Measurements from ENCODE around the gene GPA33.

DNA sequence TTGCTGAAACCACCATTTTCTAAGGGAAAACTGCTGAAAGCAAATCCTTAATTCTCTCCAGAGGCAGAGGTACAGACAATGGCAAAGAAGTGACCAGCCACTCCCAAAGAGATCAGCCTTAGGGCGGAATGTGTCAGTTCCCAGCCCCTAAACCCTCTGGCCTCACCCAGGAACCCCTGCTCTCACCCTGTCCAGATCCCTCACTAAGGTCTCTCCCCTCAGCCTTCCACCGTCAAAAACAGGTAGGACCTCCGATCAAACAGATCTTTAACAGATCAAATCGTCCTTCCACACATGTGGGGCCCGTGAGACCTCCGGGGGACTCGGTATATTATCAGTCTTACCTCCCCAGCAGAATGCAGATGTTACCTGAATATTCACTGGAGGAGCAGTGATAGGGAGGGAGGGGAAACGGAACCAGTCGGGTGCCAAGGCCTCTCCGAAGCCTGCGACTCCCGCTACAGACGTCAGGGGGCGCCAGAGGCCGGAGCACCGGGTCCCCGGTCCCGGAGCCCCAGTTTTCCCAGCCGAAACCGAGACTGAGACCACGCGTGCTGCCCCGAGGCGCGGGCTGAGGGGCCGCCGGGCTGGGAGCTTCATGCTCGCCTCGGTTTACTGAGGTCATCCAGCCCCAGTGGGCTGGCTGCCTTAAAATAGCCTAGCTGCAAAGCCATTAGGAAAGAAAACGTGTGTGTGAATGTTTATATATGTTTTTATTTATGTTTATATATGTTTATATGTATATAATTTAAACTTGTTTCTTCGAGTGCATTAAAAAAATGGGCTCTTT, 23.6 kb downstream of the GPA33 start:
- TF ChIP-seq, protein P1, sequence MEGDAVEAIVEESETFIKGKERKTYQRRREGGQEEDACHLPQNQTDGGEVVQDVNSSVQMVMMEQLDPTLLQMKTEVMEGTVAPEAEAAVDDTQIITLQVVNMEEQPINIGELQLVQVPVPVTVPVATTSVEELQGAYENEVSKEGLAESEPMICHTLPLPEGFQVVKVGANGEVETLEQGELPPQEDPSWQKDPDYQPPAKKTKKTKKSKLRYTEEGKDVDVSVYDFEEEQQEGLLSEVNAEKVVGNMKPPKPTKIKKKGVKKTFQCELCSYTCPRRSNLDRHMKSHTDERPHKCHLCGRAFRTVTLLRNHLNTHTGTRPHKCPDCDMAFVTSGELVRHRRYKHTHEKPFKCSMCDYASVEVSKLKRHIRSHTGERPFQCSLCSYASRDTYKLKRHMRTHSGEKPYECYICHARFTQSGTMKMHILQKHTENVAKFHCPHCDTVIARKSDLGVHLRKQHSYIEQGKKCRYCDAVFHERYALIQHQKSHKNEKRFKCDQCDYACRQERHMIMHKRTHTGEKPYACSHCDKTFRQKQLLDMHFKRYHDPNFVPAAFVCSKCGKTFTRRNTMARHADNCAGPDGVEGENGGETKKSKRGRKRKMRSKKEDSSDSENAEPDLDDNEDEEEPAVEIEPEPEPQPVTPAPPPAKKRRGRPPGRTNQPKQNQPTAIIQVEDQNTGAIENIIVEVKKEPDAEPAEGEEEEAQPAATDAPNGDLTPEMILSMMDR (IDR thresholded peaks at IDR 0.05; ENCODE audit: low read depth, low read length, poor library complexity, severe bottlenecking) = peak; percentile 92
- no peak for TF ChIP-seq EZH2phosphoT487 (IDR thresholded peaks at IDR 0.05; ENCODE audit: borderline replicate concordance, low read length)
